GM10248 (cell line): ENCODE results near the gene RAET1E.
"Not testable (repeated sequence)": the region's sequence is repeated elsewhere in the genome, so short reads cannot be mapped to it uniquely, and the experiment has no call there.

ENCODE experiments used
- CTCF ChIA-PET: fragments of 300-600 bp; sonication (Branson Sonifier 250); formaldehyde crosslinking; extraction: SDS; loops from one replicate; lab custom pipeline; 2021; ENCODE audit warnings: antibody characterized with exemption; lab: Yijun Ruan, JAX
- POLR2A ChIA-PET: fragments of 350-650 bp; sonication (Branson Sonifier 250); formaldehyde crosslinking; extraction: SDS; loops from one replicate; lab custom pipeline; 2020; ENCODE audit warnings: antibody characterized with exemption; lab: Yijun Ruan, JAX
- DNase-seq: peaks from one replicate; pipeline ENCODE4 v3.0.0; 2012; ENCODE audit errors: extremely low spot score
- CTCF ChIP-seq: IDR thresholded peaks from 2 replicates; pipeline ENCODE4 v1.5.1; 2012; ENCODE audit warnings: mild to moderate bottlenecking, low read depth; ENCODE audit errors: extremely low read depth, missing control alignments, control extremely low read depth

Gene RAET1E

GRCh38 chr6:149896491-149896890 lies 1.4 kb downstream of the RAET1E start:
- ChIA-PET POLR2A (no interaction called here), CTCF (no interaction called here)
- DNase-seq: no peak
- no peak for TF ChIP-seq CTCF

- no peak for TF ChIP-seq CTCF
- ChIA-PET POLR2A (no interaction called here), CTCF (no interaction called here)
- no peak for DNase-seq
Observed at GRCh38 chr6:149895833-149896271, 2.1 kb downstream of the RAET1E start.

- TF ChIP-seq CTCF: no peak
- ChIA-PET CTCF (interaction anchor here (1.0 kb wide), 2 partner anchors 9 to 57 kb away, joined by 3 read pairs; no protein-coding TSS in a partner anchor), POLR2A (no interaction called here)
- DNase-seq: no peak
Observed at GRCh38 chr6:149895048-149895590, 2.8 kb downstream of the RAET1E start.

GRCh38 chr6:149891864-149892263 lies 6.0 kb downstream of the RAET1E start:
- DNase-seq, CTCF ChIA-PET, POLR2A ChIA-PET: not testable (repeated sequence)

- TF ChIP-seq CTCF: no peak
- CTCF ChIA-PET: no interaction called here
- no peak for DNase-seq
- POLR2A ChIA-PET: no interaction called here
Observed at GRCh38 chr6:149891259-149891658, 6.7 kb downstream of the RAET1E start.

- no peak for TF ChIP-seq CTCF
- DNase-seq: no peak
- CTCF ChIA-PET: no interaction called here
- POLR2A ChIA-PET: no interaction called here
Observed at GRCh38 chr6:149890629-149891045, 7.3 kb downstream of the RAET1E start.

- ChIA-PET CTCF (no interaction called here), POLR2A (no interaction called here)
- no peak for DNase-seq
- TF ChIP-seq CTCF: no peak
Observed at GRCh38 chr6:149889326-149889725, 8.6 kb downstream of the RAET1E start.
